ENCODE results near the gene GABRB1. TPM values are rescaled to one million over a fixed set of nuclear protein-coding genes. Genes with fewer than 3 reads are reported as not detected.

The GABRB1 gene
- polyA plus RNA-seq, 2 of the 4 experiments (the other 2 are of a cell fraction), result not detected

DNA sequence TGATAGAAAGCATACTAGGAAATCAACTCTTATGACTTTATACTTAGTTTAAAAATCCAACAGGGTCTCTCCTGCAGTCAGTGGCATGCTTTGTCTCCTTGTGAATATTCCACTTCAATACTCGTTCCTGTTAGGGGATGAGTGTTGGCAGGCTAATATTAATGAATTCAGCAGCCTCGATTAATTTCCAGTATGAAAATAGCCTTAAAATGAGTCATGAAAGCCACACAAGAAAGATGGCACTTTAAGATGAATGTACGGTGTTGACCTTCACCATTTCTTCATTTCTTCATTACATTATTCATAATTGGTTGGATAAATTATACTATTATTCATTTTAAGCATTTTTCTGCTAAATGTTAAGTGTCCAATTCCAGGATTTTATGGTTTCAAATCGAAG, 29.2 kb downstream of the GABRB1 start:
- DNase-seq (ENCODE audit: low read depth in 1 of 2, low spot score in 1 of 2) (no peak), ATAC-seq (no peak), FAIRE-seq (no peak)
- Histone ChIP-seq H3K9me3 (no peaks in the 10 kb centered on the region), H3K4me3 (no peak overlapping the region), H3K27ac (no peak overlapping the region), H3K4me2 (no peak overlapping the region), H3K4me1 (no peaks in the 10 kb centered on the region)
- 1% methylated on average over 4 of the region's 4 CpGs for WGBS (ENCODE audit: missing lambda C conversion rate)
- no peak for TF ChIP-seq POLR2AphosphoS2 (conservative IDR thresholded peaks at IDR 0.05; ENCODE audit: low read length)
- no peak for TF ChIP-seq CEBPB (IDR thresholded peaks at IDR 0.05)
- no peak for TF ChIP-seq RNF2 (IDR thresholded peaks at IDR 0.05; ENCODE audit: borderline replicate concordance, low read depth)
- TF ChIP-seq ZC3H11A (IDR thresholded peaks at IDR 0.05), result no peak
- TF ChIP-seq, protein P1, sequence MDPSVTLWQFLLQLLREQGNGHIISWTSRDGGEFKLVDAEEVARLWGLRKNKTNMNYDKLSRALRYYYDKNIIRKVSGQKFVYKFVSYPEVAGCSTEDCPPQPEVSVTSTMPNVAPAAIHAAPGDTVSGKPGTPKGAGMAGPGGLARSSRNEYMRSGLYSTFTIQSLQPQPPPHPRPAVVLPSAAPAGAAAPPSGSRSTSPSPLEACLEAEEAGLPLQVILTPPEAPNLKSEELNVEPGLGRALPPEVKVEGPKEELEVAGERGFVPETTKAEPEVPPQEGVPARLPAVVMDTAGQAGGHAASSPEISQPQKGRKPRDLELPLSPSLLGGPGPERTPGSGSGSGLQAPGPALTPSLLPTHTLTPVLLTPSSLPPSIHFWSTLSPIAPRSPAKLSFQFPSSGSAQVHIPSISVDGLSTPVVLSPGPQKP (IDR thresholded peaks at IDR 0.05; ENCODE audit: low read depth, low read length), result no peak
- no peak for TF ChIP-seq TFCP2L1 (CRISPR knock-in tag; IDR thresholded peaks at IDR 0.05)
- TF ChIP-seq, protein P2, sequence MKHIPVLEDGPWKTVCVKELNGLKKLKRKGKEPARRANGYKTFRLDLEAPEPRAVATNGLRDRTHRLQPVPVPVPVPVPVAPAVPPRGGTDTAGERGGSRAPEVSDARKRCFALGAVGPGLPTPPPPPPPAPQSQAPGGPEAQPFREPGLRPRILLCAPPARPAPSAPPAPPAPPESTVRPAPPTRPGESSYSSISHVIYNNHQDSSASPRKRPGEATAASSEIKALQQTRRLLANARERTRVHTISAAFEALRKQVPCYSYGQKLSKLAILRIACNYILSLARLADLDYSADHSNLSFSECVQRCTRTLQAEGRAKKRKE (CRISPR knock-in tag; IDR thresholded peaks at IDR 0.05; ENCODE audit: low read depth), result no peak
- ChIA-PET POLR2A (no interaction called here), CTCF (no interaction called here)

DNA sequence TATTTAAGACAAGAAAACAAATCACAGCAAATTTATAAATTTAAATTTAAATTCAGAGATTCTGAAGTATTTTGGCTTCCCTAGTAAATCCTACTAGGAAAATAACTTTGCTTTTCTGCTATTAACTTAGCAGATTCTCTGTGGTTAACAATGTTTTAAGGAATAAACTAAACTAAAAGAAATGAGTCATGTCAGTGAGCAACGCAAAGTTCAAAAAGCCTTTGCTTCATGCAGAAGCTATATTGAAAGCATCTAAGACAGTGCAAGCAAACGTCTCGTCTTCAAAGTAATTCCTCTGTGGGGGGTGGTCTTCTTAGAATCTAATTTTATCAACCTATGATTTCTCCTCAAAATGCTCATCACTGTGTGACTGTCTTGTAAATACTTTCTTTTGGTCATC, 30.1 kb downstream of the GABRB1 start:
- ATAC-seq, result no peak

DNA sequence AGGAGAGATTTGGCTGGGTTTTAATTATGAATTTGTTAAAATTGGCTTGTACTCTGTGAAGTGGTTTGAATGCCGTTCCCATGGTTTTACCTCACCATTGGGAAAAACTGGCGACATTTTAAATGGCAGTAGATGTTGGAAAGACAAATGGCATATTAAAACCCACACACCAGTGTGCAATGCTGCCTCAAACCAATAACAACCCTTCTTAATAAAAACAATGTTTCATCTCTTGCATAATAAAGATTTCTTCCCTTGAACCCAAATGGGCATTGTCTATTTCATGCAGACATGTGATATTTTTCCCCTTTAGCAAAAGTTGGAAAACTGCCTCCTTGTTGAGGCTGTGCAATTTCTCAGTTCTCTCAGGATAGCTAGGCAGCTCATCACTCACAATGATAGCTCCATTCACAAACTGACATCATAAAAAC, 33.7 kb downstream of the GABRB1 start:
- Histone ChIP-seq H3K4me2 (no peak overlapping the region), H3K4me1 (no peaks in the 10 kb centered on the region), H3K27ac (no peak overlapping the region), H3K9me3 (no peaks in the 10 kb centered on the region), H3K4me3 (no peak overlapping the region)
- ATAC-seq, result no peak
- DNase-seq (ENCODE audit: low read depth in 1 of 2, low spot score in 1 of 2), result no peak
- ChIA-PET POLR2A (no interaction called here), CTCF (no interaction called here)
- FAIRE-seq, result no peak
- 23% methylated on average over 2 of the region's 2 CpGs for WGBS (ENCODE audit: missing lambda C conversion rate)
- TF ChIP-seq ZFP36 (IDR thresholded peaks at IDR 0.05; ENCODE audit: borderline replicate concordance, partially characterized antibody) (no peak), EHF (CRISPR knock-in tag; IDR thresholded peaks at IDR 0.05) (no peak), NPAS2 (CRISPR knock-in tag; IDR thresholded peaks at IDR 0.05; ENCODE audit: borderline replicate concordance) (no peak), PHF8 (IDR thresholded peaks at IDR 0.05; ENCODE audit: borderline replicate concordance, low read depth) (no peak), ZNF302 (CRISPR knock-in tag; IDR thresholded peaks at IDR 0.05) (no peak), RNF2 (IDR thresholded peaks at IDR 0.05; ENCODE audit: borderline replicate concordance, low read depth) (no peak), TFCP2L1 (CRISPR knock-in tag; IDR thresholded peaks at IDR 0.05) (no peak), HOXA7 (CRISPR knock-in tag; IDR thresholded peaks at IDR 0.05) (no peak), EP300 (IDR thresholded peaks at IDR 0.05) (no peak), CHD4 (IDR thresholded peaks at IDR 0.05; ENCODE audit: borderline replicate concordance) (no peak), POLR2AphosphoS2 (conservative IDR thresholded peaks at IDR 0.05; ENCODE audit: low read length) (no peak), HOXB13 (CRISPR knock-in tag; IDR thresholded peaks at IDR 0.05; ENCODE audit: low read depth) (no peak), JUNB (IDR thresholded peaks at IDR 0.05) (no peak), CBX2 (IDR thresholded peaks at IDR 0.05; ENCODE audit: borderline replicate concordance, low read depth) (no peak)
- TF ChIP-seq, protein P3, sequence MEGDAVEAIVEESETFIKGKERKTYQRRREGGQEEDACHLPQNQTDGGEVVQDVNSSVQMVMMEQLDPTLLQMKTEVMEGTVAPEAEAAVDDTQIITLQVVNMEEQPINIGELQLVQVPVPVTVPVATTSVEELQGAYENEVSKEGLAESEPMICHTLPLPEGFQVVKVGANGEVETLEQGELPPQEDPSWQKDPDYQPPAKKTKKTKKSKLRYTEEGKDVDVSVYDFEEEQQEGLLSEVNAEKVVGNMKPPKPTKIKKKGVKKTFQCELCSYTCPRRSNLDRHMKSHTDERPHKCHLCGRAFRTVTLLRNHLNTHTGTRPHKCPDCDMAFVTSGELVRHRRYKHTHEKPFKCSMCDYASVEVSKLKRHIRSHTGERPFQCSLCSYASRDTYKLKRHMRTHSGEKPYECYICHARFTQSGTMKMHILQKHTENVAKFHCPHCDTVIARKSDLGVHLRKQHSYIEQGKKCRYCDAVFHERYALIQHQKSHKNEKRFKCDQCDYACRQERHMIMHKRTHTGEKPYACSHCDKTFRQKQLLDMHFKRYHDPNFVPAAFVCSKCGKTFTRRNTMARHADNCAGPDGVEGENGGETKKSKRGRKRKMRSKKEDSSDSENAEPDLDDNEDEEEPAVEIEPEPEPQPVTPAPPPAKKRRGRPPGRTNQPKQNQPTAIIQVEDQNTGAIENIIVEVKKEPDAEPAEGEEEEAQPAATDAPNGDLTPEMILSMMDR (IDR thresholded peaks at IDR 0.05), result no peak
- TF ChIP-seq, protein P4, sequence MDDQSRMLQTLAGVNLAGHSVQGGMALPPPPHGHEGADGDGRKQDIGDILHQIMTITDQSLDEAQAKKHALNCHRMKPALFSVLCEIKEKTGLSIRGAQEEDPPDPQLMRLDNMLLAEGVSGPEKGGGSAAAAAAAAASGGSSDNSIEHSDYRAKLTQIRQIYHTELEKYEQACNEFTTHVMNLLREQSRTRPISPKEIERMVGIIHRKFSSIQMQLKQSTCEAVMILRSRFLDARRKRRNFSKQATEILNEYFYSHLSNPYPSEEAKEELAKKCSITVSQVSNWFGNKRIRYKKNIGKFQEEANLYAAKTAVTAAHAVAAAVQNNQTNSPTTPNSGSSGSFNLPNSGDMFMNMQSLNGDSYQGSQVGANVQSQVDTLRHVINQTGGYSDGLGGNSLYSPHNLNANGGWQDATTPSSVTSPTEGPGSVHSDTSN (IDR thresholded peaks at IDR 0.05), result no peak
- TF ChIP-seq, protein P5, sequence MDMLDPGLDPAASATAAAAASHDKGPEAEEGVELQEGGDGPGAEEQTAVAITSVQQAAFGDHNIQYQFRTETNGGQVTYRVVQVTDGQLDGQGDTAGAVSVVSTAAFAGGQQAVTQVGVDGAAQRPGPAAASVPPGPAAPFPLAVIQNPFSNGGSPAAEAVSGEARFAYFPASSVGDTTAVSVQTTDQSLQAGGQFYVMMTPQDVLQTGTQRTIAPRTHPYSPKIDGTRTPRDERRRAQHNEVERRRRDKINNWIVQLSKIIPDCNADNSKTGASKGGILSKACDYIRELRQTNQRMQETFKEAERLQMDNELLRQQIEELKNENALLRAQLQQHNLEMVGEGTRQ (IDR thresholded peaks at IDR 0.05), result no peak
- TF ChIP-seq, protein P1 (IDR thresholded peaks at IDR 0.05; ENCODE audit: low read depth, low read length), result no peak

More for the DNA sequence above, 30.1 kb downstream of the GABRB1 start:
- Histone ChIP-seq H3K9me3 (no peaks in the 10 kb centered on the region), H3K4me3 (no peak overlapping the region), H3K4me1 (no peaks in the 10 kb centered on the region), H3K27ac (no peak overlapping the region), H3K4me2 (no peak overlapping the region)
- FAIRE-seq (no peak), DNase-seq (ENCODE audit: low read depth in 1 of 2, low spot score in 1 of 2) (no peak)
- 7% methylated on average over 3 of the region's 3 CpGs for WGBS (ENCODE audit: missing lambda C conversion rate)
- CTCF ChIA-PET, result interaction anchor here (0.6 kb wide), 1 partner anchor 437 kb away, joined by 3 read pairs; no protein-coding TSS in a partner anchor
- POLR2A ChIA-PET, result no interaction called here
- TF ChIP-seq, protein P2 (CRISPR knock-in tag; IDR thresholded peaks at IDR 0.05; ENCODE audit: low read depth), result no peak
- TF ChIP-seq, protein P6, sequence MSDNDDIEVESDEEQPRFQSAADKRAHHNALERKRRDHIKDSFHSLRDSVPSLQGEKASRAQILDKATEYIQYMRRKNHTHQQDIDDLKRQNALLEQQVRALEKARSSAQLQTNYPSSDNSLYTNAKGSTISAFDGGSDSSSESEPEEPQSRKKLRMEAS (IDR thresholded peaks at IDR 0.05), result no peak
- TF ChIP-seq MAFK (IDR thresholded peaks at IDR 0.05; ENCODE audit: partially characterized antibody), result no peak
- TF ChIP-seq CHD4 (IDR thresholded peaks at IDR 0.05; ENCODE audit: borderline replicate concordance), result no peak
- no peak for TF ChIP-seq RARB (CRISPR knock-in tag; IDR thresholded peaks at IDR 0.05)
